ENCODE results near the gene SAC3D1. TPM values are rescaled to one million over a fixed set of nuclear protein-coding genes. Genes with fewer than 3 reads are reported as not detected.

SAC3D1 gene
- total RNA-seq, 1 experiment from 2014 or later, result 33.9 TPM

GRCh38 chr11:64998690-64999431 lies 42.1 kb upstream of the SAC3D1 start:
- no peaks in the 10 kb centered on the region for H4K20me1 ChIP-seq (ENCODE audit: insufficient read depth)
- no peaks in the 10 kb centered on the region for H3K9me2 ChIP-seq (ENCODE audit: insufficient read depth)
- no peak overlapping the region for H2AFZ ChIP-seq
- H3K4me2 ChIP-seq, result no peak overlapping the region
- CTCF ChIA-PET, result interaction anchor here (0.5 to 0.6 kb wide), 2 partner anchors 196 to 781 kb away, joined by 3 to 6 read pairs; no protein-coding TSS in a partner anchor
- 0 out of 2 replicates have a peak, but pooled peaks cover 3% of the 10 kb centered on the region for H3F3A ChIP-seq (ENCODE audit: insufficient read depth, low read depth)
- POLR2A ChIA-PET (ENCODE audit: unreplicated experiment), result interaction anchor here (0.6 kb wide), 1 partner anchor 113 kb away, joined by 7 read pairs; the partner anchor contains the start of gene TM7SF2
- H3K36me3 ChIP-seq (ENCODE audit: low read depth), result no peaks in the 10 kb centered on the region
- DNase-seq, result no peak
- H3K27me3 ChIP-seq (ENCODE audit: insufficient read depth, low read depth), result no peaks in the 10 kb centered on the region
- no peak overlapping the region for H3K4me3 ChIP-seq
- intact Hi-C loops (cut with micrococcal nuclease; ENCODE audit: unreplicated experiment), result no loop called here
- no TSS peak for BruUV-seq (replicated peaks)
- no peaks in the 10 kb centered on the region for H3K79me2 ChIP-seq (ENCODE audit: low read depth)
- no peaks in the 10 kb centered on the region for H3K9me3 ChIP-seq (ENCODE audit: insufficient read depth, low read depth)
- TF ChIP-seq, protein P1, sequence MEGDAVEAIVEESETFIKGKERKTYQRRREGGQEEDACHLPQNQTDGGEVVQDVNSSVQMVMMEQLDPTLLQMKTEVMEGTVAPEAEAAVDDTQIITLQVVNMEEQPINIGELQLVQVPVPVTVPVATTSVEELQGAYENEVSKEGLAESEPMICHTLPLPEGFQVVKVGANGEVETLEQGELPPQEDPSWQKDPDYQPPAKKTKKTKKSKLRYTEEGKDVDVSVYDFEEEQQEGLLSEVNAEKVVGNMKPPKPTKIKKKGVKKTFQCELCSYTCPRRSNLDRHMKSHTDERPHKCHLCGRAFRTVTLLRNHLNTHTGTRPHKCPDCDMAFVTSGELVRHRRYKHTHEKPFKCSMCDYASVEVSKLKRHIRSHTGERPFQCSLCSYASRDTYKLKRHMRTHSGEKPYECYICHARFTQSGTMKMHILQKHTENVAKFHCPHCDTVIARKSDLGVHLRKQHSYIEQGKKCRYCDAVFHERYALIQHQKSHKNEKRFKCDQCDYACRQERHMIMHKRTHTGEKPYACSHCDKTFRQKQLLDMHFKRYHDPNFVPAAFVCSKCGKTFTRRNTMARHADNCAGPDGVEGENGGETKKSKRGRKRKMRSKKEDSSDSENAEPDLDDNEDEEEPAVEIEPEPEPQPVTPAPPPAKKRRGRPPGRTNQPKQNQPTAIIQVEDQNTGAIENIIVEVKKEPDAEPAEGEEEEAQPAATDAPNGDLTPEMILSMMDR (conservative IDR thresholded peaks at IDR 0.05), result no peak
- TF ChIP-seq EZH2 (IDR thresholded peaks at IDR 0.05; ENCODE audit: low read depth), result no peak
- H3K4me1 ChIP-seq (replicated peaks; ENCODE audit: insufficient read depth), result no peaks in the 10 kb centered on the region
- no peak overlapping the region for H3K27ac ChIP-seq

DNA sequence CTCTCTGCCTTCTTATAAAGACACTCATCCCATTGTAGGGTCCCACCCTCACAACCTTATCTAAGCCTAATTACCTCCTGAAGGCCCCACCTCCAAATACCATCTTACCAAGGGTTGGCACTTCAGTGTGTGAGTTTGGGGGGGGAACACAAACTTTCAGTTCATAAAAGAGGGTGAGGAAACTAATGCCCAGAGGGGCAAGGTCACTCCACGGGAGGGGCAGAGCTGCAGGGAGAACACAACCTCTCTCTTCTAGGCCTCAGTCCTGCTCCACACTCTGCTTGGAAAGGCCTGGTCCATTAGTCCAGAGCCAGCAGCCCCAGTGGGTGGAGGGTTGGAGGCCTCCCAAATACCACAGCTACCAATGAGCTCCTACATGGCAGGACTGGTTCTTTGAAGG lies 41.5 kb upstream of the SAC3D1 start:
- Histone ChIP-seq H3F3A (ENCODE audit: insufficient read depth, low read depth) (0 out of 2 replicates have a peak, but pooled peaks cover 3% of the 10 kb centered on the region), H3K4me1 (replicated peaks; ENCODE audit: insufficient read depth) (no peaks in the 10 kb centered on the region), H4K20me1 (ENCODE audit: insufficient read depth) (no peaks in the 10 kb centered on the region), H3K27ac (no peak overlapping the region), H2AFZ (no peak overlapping the region), H3K9me3 (ENCODE audit: insufficient read depth, low read depth) (no peaks in the 10 kb centered on the region), H3K79me2 (ENCODE audit: low read depth) (no peaks in the 10 kb centered on the region), H3K9me2 (ENCODE audit: insufficient read depth) (no peaks in the 10 kb centered on the region), H3K4me2 (no peak overlapping the region), H3K27me3 (ENCODE audit: insufficient read depth, low read depth) (no peaks in the 10 kb centered on the region), H3K4me3 (no peak overlapping the region), H3K36me3 (ENCODE audit: low read depth) (no peaks in the 10 kb centered on the region)
- ChIA-PET CTCF (interaction anchor here (0.5 to 0.6 kb wide), 2 partner anchors 197 to 781 kb away, joined by 3 to 6 read pairs; no protein-coding TSS in a partner anchor), POLR2A (ENCODE audit: unreplicated experiment) (no interaction called here)
- no TSS peak for BruUV-seq (replicated peaks)
- intact Hi-C loops (cut with micrococcal nuclease; ENCODE audit: unreplicated experiment), result no loop called here
- DNase-seq, result no peak
- TF ChIP-seq, protein P1 (conservative IDR thresholded peaks at IDR 0.05), result no peak
- no peak for TF ChIP-seq EZH2 (IDR thresholded peaks at IDR 0.05; ENCODE audit: low read depth)

DNA sequence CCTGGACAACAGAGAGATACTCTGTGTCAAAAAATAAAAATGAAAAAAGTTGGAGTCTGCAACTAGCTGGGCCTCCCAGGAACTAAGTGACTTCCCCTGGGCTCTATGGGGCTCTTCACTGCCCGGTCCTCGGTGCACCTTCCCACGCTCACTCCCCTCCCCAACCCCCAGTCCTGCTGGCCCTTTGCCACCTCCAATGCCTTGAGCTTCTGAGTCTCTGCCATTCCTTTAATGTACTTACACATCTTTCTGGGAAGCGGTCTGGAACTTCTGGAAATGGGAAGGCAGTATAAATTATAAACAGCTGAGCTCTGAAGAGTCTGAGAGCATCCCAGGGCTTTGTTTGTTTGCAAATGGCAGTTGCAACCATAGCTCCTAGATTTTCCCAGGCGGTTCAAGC lies 38.3 kb upstream of the SAC3D1 start:
- TF ChIP-seq, protein P1 (conservative IDR thresholded peaks at IDR 0.05), result no peak
- TF ChIP-seq EZH2 (IDR thresholded peaks at IDR 0.05; ENCODE audit: low read depth), result no peak
- Histone ChIP-seq H4K20me1 (ENCODE audit: insufficient read depth) (no peaks in the 10 kb centered on the region), H3K27me3 (ENCODE audit: insufficient read depth, low read depth) (no peaks in the 10 kb centered on the region), H2AFZ (no peak overlapping the region), H3K4me1 (replicated peaks; ENCODE audit: insufficient read depth) (peaks cover 12% of the 10 kb centered on the region), H3K79me2 (ENCODE audit: low read depth) (no peaks in the 10 kb centered on the region), H3K4me2 (no peak overlapping the region), H3K4me3 (no peak overlapping the region), H3K27ac (no peak overlapping the region), H3K9me3 (ENCODE audit: insufficient read depth, low read depth) (no peaks in the 10 kb centered on the region), H3K36me3 (ENCODE audit: low read depth) (no peaks in the 10 kb centered on the region), H3F3A (ENCODE audit: insufficient read depth, low read depth) (peaks cover 12% of the 10 kb centered on the region), H3K9me2 (ENCODE audit: insufficient read depth) (no peaks in the 10 kb centered on the region)
- POLR2A ChIA-PET (ENCODE audit: unreplicated experiment), result interaction anchor here (0.6 kb wide), 1 partner anchor 138 kb away, joined by 6 read pairs; no protein-coding TSS in a partner anchor
- intact Hi-C loops (cut with micrococcal nuclease; ENCODE audit: unreplicated experiment), result no loop called here
- CTCF ChIA-PET, result interaction anchor here (0.6 to 1.4 kb wide), 3 partner anchors 10 to 87 kb away, joined by 3 to 21 read pairs (median 3); no protein-coding TSS in a partner anchor
- BruUV-seq (replicated peaks), result no TSS peak
- no peak for DNase-seq

Data from PC-9 (cell line).